SKM-1 (cell line): ENCODE measurements around the gene FNDC3B.
A peak's percentile ranks its signal among the peaks of the same experiment; 100 is the strongest.
"Not testable (repeated sequence)": the region's sequence is repeated elsewhere in the genome, so short reads cannot be mapped to it uniquely, and the experiment has no call there.

Experiments used
- DNase-seq: peaks from one replicate; lab custom pipeline; 2025; ENCODE audit not compliant: unreplicated experiment; lab: John Stamatoyannopoulos, UW

The FNDC3B gene

DNA sequence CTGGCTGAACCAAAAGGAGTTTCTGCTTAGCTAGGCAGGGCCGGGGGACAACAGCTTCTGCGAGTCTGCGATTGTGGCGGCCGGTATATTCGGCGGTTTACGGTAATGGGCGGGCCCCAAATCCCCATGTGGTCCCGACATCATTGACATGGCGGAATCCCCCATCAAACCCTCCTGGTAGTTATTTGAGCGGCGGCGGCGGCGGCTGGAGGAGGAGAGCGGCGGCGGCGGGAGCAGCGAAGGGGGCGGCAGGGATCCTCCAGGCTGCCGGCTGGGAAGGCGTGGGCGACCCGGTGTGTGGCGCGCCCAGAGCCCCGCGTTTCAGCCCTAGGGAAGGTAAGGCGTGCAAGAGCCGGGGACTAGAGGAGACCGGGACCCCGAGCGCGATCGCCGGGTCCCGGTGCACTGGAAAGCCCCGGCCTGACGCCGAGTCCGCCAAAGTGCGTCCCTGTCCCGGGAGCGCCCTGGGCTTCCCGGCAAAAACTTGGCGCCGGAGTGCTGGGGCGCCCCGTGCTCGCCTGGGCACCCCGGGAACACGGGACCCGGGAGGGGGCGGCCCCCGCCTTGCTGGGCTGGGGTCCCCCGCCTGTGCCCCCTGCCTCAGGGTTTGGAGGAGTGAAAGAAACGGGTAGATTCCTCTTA lies at the start of gene FNDC3B:
FNDC3B (plus strand) TSS at position 143 of the 642 bp plus-strand sequence. CDS start 72,902 bp downstream, outside the sequence.
- DNase-seq: peak; percentile 82

DNA sequence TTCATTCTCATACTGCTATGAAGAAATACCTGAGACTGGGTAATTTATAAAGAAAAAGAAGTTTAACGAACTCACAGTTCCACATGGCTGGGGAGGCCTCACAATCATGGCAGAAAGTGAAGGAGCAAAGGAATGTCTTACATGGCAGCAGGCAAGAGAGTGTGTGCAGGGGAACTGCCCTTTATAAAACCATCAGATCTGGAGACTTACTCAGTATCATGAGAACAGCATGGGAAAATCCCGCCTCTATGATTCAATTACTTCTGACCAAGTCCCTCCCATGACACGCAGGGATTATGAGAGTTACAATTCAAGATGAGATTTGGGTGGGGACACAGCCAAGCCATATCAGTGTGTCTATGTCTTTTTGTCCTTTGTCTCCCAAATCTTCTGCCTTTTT lies 49.1 kb upstream of the FNDC3B start:
- not testable (repeated sequence) for DNase-seq

DNA sequence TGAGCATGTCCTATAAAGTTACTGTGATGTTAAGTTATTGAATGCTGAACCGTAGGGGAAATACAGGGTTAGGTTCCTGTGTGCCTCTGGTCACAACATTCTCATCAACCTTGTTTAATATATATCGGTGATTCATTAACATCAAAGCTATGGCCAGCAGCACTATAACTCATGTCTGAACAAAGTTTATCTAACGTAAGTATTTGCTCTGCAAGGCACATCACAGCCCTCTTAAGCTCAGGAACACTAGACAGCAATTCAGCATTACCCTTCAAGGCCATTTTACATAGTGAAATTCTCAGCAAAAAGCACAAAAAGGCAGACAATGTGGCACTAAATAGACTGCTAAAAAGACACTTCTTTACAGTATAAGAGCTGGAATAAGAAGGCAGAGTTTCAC lies 48.2 kb upstream of the FNDC3B start:
- no peak for DNase-seq

DNA sequence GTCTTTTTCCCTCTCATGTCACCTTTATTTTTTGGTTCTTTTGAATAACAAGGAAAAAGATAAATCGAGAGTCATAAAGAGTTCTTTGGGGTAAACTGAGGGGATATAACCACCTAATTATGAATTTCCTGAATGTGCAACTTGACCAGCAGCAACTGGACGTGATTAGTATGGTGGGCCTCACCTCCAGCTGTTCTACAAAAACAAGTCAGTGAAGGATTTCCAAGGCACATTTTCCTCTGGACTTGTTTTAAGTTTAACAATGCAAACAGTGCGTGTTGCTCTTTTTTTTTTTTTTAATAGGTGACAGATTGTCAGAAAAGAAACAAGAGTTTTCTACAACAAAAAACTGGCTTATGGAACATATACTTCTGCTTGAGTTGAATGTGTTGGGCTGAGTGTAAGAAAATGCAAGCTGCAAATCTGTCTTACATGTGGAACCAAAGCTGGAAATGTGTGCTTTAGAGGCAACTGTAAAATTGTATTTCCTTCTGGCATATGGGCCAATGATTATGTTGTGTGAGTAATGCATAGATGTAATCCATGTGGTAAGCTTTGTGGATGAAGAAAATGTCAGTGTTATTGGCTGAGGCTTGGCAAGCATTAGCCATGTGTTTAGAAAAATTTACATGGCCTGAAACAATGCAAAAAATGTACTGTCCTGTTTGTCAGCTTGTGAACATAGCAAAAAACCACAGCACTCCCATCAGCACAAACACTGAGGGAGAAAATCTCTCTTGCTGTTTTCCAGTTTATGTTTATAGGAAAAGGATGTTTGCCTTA lies 44.5 kb upstream of the FNDC3B start:
- DNase-seq: no peak

DNA sequence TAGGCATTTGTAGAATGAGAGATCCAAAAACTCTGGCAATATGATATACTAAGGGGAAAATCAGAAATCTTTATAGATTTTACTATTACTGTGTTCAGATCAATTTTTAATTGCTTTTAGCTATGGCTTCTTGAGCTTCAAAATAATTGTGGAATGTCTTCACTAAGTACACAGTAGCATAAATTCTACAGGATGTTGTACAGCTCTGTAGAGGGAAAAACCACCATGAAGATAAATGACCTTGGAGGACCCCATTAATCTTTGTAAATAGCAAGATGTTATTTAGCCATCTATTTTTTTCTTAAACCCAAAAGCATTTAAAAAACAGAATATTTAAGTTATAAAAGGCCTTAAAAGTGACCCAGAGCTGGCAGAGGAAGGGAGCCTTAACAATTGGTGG lies 43.9 kb upstream of the FNDC3B start:
- DNase-seq: no peak

DNA sequence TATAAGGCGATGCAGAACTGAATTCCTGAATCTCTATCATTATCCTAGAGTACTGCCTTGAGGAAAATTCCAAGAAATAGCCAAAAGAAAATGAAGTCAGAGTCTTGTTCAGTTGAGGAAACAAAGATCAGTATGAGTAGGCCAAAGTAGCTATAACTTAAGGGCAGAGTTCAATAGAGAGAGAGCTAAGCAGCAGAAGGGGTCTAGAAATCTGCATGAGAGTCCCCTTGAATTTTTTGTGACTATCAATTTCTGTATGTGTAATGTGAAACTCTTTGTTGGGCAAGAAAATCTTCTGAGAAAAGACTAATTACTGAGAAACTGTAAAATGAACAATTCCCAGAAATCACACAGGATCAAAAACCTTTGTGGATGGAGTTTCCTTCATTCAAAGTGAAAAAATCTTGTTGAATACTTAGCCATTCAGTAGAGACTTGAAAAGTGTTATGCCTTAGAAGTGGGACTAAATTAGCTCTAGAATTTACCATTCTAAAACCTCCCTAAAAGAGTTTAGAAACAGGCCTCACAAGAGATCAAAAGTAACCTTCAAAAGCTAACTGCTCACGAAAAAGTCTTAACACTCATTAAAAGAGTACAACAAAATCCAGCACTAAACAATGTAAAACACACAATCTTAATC lies 43.1 kb upstream of the FNDC3B start:
- DNase-seq: no peak

DNA sequence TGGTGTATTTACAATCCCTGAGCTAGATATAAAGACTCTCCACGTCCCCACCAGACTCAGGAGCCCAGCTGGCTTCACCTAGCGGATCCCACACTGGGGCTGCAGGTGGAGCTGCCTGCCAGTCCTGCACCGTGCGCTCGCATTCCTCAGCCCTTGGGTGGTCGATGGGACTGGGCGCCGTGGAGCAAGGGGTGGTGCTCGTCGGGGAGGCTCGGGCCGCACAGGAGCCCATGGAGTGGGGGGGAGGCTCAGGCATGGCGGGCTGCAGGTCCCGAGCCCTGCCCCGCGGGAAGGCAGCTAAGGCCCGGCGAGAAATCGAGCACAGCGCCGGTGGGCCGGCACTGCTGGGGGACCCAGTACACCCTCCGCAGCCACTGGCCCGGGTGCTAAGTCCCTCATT lies 40.6 kb upstream of the FNDC3B start:
- not testable (repeated sequence) for DNase-seq

DNA sequence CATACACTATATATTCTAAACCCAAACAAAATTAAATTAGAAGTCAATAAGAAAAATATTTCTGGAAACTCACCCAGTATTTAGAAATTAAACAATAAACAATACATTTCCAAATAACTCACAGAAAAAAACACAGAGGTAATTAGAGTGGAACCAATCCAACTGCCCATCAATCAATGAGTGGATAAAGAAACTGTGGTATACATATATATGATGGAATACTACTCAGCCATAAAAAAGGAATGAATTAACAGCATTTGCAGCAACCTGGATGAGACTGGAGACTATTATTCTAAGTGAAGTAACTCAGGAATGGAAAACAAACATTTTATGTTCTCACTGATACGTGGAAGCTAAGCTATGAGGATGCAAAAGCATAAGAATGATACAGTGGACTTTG lies 37.8 kb upstream of the FNDC3B start:
- not testable (repeated sequence) for DNase-seq

DNA sequence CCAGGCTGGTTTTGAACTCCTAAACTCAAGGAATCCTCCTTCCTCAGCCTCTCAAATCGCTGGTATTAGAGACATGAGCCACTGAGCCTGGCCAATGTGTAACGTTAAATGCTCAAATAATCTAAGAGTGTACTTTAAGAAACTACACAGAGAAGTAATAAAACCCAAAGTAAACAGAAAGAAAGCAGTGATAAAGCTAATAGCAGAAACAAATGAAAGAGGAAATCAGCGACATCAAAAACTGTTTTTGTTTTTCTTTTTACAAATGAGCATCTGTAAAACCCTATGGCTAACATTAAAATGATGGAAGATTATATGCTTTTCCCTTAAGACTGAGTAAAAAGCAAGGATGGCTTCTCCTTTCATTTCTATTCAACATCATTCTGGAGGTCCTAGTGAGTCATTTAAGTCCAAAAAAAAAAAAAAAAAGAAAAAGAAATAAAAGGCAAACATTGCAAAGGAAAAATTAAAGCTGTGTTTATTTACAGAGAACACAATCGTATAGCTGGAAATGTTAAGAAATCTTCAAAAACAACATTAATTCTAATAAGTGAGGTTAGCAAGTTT lies 36.8 kb upstream of the FNDC3B start:
- no peak for DNase-seq

DNA sequence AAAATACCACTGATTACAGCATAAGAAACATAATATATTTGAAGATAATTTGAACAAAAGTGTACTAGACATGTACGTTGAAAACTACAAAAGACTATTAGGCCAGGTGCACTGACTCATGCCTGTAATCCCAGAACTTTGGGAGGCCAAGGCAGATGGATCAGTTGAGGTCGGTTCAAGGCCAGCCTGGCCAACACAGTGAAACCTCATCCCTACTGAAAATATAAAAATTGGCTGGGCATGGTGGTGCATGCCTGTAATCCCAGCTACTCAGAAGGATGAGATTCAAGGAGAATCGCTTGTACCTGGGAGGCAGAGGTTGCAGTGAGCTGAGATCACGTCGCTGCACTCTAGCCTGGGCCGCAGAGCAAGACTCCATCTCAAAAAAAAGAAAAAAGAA lies 36.2 kb upstream of the FNDC3B start:
- DNase-seq: no peak

DNA sequence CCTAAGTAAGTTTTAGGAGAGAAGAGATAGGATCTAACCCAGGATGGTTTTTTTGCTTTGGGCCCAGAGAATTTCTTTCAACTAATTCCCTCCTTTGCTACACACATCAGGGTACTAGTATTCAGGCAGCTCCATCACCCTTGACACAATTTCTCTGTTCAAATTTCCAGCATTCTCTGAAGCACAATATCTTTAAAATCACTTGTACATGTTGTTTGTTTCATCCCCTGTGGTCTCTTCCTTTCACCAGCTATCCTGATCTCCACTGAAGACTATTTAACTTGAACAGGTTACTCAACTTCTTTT lies 32.4 kb upstream of the FNDC3B start:
- no peak for DNase-seq

DNA sequence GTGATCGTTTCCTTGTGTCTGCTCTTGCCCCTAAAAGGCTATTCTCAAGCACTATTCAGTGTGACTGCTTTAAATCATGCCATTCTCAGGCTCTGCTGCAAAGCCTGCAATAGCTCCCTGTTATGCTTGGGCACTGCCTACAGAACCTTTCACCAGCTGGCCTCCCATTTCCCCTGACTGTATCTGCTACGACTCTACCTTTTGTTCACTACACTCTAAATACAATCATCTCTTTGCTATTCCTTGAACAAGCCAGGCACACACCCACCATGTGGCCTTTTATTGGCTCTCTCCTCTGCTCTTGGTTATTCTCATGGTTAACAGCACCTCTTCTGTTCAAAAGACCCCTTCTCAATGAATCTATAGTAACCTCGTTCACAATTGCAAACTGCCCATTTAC lies 29.6 kb upstream of the FNDC3B start:
- no peak for DNase-seq

DNA sequence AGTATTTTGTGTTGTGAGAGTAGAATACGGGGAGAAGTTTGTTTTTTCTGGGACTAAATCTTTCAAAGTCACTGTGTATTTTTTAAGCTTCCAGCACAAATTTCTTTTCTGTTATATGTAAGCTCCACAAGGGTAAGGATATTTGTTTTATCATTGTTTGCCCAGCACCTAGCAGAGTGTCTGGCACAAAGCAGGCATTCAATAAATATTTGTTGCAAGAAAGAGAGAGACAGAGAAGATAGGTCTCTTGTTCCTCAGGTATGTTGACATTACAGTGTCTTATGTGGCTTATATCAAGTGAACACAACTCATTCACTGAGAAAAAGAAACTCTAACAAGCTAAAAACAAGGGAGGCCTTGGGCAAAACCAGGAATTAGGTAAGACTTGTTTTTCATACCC lies 26.6 kb upstream of the FNDC3B start:
- DNase-seq: no peak

DNA sequence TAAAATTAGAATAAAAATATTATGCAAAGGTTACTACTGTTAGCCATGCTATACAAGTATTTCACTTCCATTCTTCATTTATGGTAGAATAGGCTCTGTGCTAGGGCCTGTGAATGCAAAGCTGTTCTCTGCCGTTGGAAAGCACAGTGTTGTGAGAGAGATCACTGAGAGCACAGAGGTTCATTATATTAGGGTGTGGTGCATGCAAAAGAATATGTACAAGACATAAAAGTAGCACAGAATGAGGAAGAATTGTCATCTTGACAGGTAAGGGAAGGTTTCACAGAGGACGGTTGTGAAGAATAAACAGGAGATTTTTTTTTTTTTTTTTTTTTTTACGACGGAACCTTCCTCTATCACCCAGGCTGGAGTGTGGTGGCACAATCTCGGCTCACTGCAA lies 25.2 kb upstream of the FNDC3B start:
- no peak for DNase-seq

DNA sequence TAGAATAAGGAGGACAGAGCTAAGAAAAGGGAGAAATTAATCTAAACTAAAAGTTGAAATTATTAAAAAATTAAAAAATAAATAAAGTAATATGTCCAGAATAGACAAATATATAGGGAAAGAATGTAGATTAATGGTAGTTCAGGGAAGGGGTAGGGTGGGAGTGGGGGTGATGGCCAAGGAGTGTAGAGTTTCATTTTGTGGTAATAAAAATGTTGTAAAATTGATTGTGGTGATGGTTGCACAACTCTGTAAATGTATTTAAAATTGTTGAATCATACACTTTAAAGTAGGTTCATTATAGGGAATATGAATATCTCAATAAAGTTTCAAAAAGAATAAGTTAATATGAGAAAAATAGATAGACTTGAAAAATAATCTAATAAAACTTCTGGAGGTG lies 21.0 kb upstream of the FNDC3B start:
- DNase-seq: no peak

DNA sequence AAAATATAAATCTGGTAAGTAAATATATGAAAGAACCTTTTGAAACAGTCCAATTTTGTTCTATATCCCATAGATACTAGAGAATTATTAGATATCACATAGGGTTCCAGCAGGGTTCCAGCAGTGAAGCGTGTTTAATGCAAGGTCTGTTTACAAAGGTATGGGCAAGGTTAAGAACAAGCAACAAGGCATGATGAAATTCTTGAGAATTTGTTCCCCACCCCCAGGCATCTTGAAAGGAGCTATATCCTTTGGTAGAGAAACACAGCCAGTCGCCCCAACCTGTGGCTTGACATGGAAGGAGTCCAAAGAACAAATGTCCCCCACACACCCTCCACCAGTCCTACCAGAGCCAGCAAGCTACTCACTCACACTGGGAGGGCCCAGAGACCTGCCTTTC lies 18.6 kb upstream of the FNDC3B start:
- DNase-seq: no peak

DNA sequence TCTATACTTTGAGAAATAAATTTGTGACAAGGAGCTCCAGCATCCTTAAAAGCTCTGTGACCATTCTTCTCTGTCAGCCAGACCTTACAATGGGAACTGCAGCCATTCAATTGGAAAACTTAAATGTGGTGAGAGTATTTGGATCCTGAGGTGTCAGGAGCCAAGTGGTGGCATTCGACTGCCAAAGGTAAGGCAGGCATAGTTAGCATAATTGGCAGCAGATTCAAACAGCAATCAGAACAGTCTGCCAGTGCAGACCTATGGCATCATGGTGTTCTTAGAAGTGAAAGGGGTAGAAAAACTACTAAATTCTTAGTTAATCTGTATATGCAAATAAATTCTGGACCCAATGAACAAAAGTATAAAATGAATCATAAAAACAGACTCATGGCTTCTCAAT lies 18.2 kb upstream of the FNDC3B start:
- no peak for DNase-seq

DNA sequence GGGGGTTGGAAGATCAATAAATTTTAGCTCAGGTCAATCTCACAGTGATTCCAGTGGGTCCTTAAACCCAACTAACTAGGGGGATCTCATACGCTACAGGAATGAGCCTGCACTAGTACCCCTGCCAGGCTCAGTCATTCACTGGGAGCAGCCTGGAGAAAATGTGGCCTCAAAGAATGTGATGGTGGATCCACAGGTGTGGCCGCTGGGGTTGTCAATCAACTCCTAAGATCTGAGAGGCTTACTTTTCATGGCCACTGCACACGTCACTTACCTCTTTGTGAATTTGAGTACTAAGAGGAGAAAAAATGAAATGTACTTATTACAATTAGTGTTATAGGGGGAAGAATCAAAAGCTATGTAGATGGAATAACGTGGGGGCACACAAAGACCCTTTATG lies 17.5 kb upstream of the FNDC3B start:
- no peak for DNase-seq

DNA sequence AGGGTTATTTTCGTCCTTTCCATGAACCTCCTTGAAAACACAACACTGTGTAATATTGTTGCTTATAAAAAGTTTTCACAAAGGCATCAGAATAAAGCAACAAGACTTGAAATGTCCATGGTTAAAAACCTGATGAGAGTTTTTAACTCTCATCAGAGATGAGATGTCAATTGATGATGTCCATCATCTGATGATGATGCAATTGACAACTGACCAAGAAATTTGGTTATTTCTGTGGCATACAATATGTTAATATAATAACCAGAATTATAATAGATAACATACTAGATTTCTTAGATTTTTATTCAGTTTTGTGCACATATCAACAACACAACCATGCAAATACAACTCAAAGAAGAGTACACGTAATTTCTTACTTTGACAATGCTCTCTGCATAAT lies 15.5 kb upstream of the FNDC3B start:
- DNase-seq: no peak

DNA sequence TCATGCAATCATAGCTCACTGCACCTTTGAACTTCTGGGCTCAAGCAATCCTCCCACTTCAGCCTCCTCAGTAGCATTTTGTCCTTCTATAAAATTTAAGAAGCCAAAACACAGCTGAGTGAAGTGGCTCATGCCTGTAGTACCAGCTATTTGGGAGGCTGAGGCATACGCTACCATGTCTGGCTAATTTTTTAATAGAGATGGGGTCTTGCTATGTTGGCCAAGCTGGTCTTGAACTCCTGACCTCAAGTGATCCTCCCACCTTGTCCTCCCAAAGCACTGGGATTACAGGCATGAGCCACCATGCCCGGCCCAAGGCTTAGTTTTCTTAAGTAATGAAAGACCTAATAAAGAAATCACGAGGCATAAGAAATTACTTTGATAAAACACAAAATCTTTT lies 14.7 kb upstream of the FNDC3B start:
- DNase-seq: no peak

DNA sequence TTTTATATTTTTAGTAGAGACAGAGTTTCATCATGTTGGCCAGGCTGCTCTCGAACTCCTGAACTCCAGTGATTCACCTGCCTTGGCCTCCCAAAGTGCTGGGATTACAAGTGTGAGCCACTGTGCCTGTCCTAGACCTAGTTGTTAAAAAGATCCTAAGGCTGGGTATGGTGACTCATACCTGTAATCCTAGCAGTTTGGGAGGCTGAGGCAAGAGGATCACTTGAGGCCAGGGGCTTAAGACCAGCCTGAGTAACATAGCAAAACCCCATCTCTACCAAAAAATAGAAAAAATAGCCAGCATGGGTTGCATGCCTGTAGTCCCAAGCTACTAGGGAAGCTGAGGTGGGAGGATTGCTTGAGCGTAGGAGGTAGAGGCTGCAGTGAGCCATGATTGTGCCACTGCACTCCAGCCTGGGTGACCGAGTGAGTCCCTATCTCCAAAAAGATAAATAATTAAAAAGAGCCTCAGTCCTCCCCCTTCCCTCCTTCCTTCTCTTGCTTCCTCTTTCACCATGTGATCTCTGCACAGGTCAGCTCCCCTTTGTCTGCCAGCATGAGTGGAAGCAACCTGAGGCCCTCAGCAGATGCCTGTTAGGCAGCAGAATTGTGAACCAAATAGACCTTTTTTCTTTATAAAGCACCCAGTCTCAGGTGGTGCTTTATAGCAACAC lies 9.8 kb upstream of the FNDC3B start:
- peak; percentile 70 for DNase-seq

DNA sequence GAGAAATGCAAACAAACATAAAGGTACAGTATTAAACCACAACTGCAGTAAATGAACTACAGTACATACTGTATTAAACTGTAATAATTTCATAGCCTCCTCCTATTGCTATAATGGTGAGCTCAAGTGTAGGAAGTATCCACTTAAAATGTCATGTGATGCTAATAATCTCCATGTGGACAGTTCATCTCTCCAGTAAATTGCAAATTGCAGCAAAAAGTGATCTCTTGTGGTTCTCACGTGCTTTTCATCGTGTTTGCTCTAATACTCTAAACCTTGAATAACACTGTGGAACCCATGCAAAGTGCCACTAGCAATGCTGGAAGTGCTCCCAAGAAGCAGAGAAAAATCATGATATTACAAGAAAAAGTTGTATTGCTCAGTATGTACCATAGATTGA lies 9.2 kb upstream of the FNDC3B start:
- no peak for DNase-seq
